OCI-LY3 (cell line): ENCODE data around the gene PARD3B.

Experiments
- CTCF ChIP-seq: fragments of 200-600, 300-600 bp; sonication (generic); IDR thresholded peaks from 2 replicates; pipeline ENCODE4 v1.5.1; 2014; ENCODE audit warnings: antibody characterized with exemption, low read length, low read depth
- EZH2phosphoT487 ChIP-seq: fragments of 200-600 bp; shearing (Covaris generic); IDR thresholded peaks from 2 replicates; pipeline ENCODE4 v1.6.1; 2018; ENCODE audit warnings: antibody characterized with exemption, mixed run types, low read depth

- no peak for TF ChIP-seq EZH2phosphoT487
- TF ChIP-seq CTCF: peak; percentile 38
Observed at GRCh38 chr2:204885747-204886146, 340.5 kb downstream of the PARD3B start.
